Fibroblast of lung (primary cell): Measurements from ENCODE around the gene ELP2.

Experiments used
- CTCF ChIP-seq, 2 donors: IDR thresholded peaks in 1 of 2; conservative IDR thresholded peaks in 1 of 2; 1 replicate in 1 of 2; 2 replicates in 1 of 2; pipeline ENCODE4 v1.5.1; 2011 to 2012; ENCODE audit warnings: low read length in 2 of 2, control low read depth in 1 of 2, inconsistent platforms in 1 of 2, low read depth in 1 of 2, mild to moderate bottlenecking in 1 of 2
- EZH2 ChIP-seq: IDR thresholded peaks from 2 replicates; pipeline ENCODE4 v1.5.1; 2012; ENCODE audit warnings: low read length, control low read depth, mild to moderate bottlenecking; ENCODE audit errors: missing control alignments

GRCh38 chr18:36214811-36215210 lies 85.1 kb downstream of the ELP2 start:
- no peak for TF ChIP-seq CTCF (conservative IDR thresholded peaks at IDR 0.05 in 1 of 2, IDR thresholded peaks at IDR 0.05 in 1 of 2; ENCODE audit: low read depth in 1 of 2, low read length in 2 of 2)
- TF ChIP-seq EZH2, result no peak
